Lower leg skin (tissue), 4 donors: Measurements from ENCODE around the gene TANK. TPM values are rescaled to one million over a fixed set of nuclear protein-coding genes. Genes with fewer than 3 reads are reported as not detected.

ENCODE experiments used
- DNase-seq, 2 donors: peaks; one replicate each; pipeline ENCODE4 v3.0.0-alpha.2; 2019; ENCODE audit warnings: low spot score in 2 of 2
- H3K4me3 ChIP-seq: fragments of 200-600 bp; sonication (generic); 2 replicates; pipeline ENCODE4 v1.5.1; 2017; ENCODE audit warnings: mild to moderate bottlenecking, low read depth; ENCODE audit not compliant: poor library complexity, severe bottlenecking
- POLR2A ChIP-seq, 2 donors: fragments of 450-650 bp; IDR thresholded peaks; one replicate each; pipeline ENCODE4 v1.6.1; 2016 to 2017; ENCODE audit warnings: antibody characterized with exemption in 2 of 2, mild to moderate bottlenecking in 1 of 2, moderate library complexity in 1 of 2
- WGBS, 2 donors: methylation state at CpG; one replicate each; pipeline ENCODE4 v1.1.5; 2018; 5-methylcytosine and 5-hydroxymethylcytosine counted together
- intact Hi-C: fragments of 100-400 bp; cut with DNase I; formaldehyde crosslinking; loops from one replicate; pipeline ENCODE4 v1.15.0; 2023; ENCODE audit warnings: low total_unique reads
- total RNA-seq, 4 donors: library from RNA; depleted of rRNA; stranded (reverse); fragments of >200 nt; gene quantifications; one replicate each; pipeline ENCODE4 v1.1.0, GENCODE V29; 2016
- TF ChIP-seq, protein P1 (sequence below), 3 donors: fragments of 450-650 bp; IDR thresholded peaks; one replicate each; pipeline ENCODE4 v1.5.1; 2016; ENCODE audit warnings: antibody characterized with exemption in 3 of 3, mild to moderate bottlenecking in 3 of 3, moderate library complexity in 2 of 3

TANK gene
- total RNA-seq, 4 donors from 2014 or later: 81.6 to 89.8 (median 88.0) TPM

DNA sequence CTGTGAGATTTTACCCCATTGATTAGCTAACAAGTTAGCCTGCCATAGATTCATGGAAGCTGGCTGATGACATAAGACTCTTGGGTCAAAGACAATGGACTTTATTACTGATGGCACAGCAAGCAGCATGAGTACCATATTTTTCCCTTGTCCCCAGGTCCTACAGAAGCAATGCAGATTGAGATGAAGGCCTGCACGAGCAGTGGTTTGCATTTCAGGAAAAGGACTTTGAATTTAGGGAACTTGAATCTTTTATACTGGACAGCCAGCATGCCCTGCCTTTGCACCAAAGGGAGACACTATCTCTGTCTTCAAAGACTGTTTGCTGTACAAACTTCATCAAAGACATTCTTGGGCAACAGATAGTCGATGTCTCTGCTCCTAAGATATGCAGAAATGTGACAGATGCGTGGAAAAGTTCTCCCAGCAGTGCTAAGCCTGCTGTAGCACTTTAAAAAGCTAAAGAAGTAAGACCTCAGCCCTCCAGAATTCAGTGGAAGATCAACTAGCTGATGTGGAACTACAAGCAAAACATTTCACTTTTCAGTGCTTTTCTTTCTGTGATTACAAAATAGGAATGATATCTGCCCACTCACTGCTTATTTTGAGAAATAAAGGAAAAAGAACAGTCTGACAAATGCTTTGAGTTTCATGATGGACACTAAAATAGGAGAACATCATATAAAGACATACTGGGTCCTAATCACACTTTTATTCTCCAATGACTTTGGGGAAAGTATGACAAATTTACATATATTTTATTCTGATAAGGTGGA, 44.4 kb upstream of the TANK start:
- 72 to 75% methylated on average over 3 of the region's 3 CpGs for WGBS, 2 donors
- TF ChIP-seq, protein P1, sequence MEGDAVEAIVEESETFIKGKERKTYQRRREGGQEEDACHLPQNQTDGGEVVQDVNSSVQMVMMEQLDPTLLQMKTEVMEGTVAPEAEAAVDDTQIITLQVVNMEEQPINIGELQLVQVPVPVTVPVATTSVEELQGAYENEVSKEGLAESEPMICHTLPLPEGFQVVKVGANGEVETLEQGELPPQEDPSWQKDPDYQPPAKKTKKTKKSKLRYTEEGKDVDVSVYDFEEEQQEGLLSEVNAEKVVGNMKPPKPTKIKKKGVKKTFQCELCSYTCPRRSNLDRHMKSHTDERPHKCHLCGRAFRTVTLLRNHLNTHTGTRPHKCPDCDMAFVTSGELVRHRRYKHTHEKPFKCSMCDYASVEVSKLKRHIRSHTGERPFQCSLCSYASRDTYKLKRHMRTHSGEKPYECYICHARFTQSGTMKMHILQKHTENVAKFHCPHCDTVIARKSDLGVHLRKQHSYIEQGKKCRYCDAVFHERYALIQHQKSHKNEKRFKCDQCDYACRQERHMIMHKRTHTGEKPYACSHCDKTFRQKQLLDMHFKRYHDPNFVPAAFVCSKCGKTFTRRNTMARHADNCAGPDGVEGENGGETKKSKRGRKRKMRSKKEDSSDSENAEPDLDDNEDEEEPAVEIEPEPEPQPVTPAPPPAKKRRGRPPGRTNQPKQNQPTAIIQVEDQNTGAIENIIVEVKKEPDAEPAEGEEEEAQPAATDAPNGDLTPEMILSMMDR (IDR thresholded peaks at IDR 0.05): no peak
- TF ChIP-seq POLR2A (IDR thresholded peaks at IDR 0.05): no peak
- intact Hi-C loops: no loop called here

DNA sequence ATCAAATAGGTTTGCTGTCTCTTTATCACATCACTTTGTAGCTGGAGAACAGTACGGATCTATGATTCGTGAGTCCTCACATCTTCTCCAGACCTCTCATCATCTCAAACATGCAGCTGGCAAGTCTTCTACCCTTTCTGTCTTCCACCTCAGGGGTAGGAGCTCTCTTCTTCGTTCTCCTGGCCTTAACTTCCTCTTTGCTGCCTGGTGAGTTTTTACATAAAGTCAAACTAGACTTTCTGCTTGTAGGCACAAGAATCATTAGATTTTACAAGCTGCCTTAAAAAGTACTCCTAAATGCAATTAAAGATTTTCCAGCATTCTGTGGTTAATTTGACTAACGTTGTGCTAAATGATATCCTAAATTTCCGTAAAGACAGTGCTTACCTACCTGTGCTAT, 43.7 kb upstream of the TANK start:
- TF ChIP-seq POLR2A (IDR thresholded peaks at IDR 0.05): no peak
- TF ChIP-seq, protein P1 (IDR thresholded peaks at IDR 0.05): no peak
- 82 to 84% methylated on average over 5 of the region's 5 CpGs for WGBS, 2 donors
- intact Hi-C loops: no loop called here
- no peak for DNase-seq
- H3K4me3 ChIP-seq: no peak overlapping the region

More for the DNA sequence above, 44.4 kb upstream of the TANK start:
- DNase-seq: no peak
- H3K4me3 ChIP-seq: no peak overlapping the region

DNA sequence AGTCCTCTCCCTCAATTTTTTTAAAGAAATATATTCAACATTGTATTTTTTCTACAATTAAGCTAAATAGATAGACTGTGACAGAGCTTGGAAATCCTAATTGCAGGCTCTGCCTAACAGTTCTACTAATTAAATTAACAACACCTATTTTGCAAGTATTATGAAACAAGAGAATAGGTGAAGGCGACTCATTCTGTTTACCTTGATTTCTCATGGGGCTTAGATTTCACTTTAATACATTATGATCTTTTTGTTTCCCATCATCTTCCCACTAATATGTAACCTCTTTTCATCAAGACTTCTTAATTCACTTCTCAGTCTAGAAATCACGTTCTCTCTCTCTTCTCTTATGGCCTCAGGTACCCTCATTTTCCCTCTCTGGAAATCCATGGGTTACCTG, 42.7 kb upstream of the TANK start:
- 92 to 97% methylated on average over 2 of the region's 2 CpGs for WGBS, 2 donors
- no peak for DNase-seq
- intact Hi-C loops: no loop called here
- TF ChIP-seq, protein P1 (IDR thresholded peaks at IDR 0.05): no peak
- TF ChIP-seq POLR2A (IDR thresholded peaks at IDR 0.05): no peak
- no peak overlapping the region for H3K4me3 ChIP-seq

DNA sequence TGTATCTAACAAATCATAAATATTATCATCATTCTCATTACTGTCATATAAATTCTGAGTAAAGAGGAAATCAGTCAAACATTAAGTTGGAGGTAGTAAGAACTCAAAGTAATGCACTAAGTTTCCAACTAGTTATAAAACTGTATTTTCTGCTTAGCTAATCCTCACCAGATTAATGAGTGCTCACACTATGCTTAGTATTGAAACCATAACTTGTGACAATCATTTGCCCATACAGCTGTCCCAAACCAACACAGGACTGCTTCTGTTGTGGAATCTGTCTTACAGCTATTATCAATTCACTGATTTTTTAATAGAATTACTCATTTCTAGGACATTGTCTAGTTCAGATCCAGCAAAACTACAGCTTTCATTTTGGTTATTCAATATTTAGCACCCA, 41.5 kb upstream of the TANK start:
- intact Hi-C loops: no loop called here
- DNase-seq: no peak
- no peak overlapping the region for H3K4me3 ChIP-seq
- TF ChIP-seq, protein P1 (IDR thresholded peaks at IDR 0.05): no peak
- TF ChIP-seq POLR2A (IDR thresholded peaks at IDR 0.05): no peak

DNA sequence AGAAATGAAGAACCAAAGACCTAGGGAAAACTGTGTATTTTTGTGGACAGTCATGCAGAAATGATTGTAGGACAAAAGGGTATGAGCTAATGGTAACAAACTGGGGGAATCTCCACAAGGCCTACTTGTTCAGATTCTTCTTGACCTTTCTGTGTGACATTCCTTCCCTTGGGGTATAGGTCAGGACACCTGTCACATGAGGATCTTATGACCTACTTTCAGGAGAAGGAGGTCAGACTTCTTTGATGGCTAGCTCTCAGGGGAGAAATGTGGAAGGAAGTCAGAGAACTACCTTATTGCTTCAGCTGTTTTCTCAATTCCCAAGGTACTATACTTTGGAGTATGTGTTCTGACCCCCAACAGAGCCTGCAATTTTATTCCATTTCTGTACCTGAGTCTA, 40.7 kb upstream of the TANK start:
- no peak for TF ChIP-seq POLR2A (IDR thresholded peaks at IDR 0.05)
- TF ChIP-seq, protein P1 (IDR thresholded peaks at IDR 0.05): no peak
- DNase-seq: no peak
- intact Hi-C loops: no loop called here
- no peak overlapping the region for H3K4me3 ChIP-seq

DNA sequence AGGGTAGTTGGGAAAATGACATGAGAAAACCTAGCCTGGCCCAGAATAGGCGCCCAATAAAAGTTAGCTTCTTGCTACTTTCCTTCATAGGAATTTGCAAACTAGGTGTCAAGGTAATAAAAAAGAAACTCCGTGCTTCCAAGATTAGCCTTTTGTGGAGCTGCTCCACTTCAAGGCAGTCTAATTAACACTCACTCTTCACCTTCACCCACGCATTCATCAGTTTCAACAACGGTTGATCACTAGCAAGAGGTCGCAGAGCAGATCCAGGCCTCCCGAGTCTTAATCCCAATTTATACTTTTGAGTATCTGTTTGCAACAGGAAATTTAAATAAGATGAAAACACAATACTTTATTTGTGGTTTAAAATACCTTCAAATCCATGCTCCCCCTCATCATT, 39.5 kb upstream of the TANK start:
- intact Hi-C loops: no loop called here
- 86 to 93% methylated on average over 6 of the region's 6 CpGs for WGBS, 2 donors
- no peak for TF ChIP-seq POLR2A (IDR thresholded peaks at IDR 0.05)
- TF ChIP-seq, protein P1 (IDR thresholded peaks at IDR 0.05): no peak
- no peak for DNase-seq
- H3K4me3 ChIP-seq: no peak overlapping the region
